IgD-negative memory B cell (primary cell): Measurements from ENCODE around the gene SEL1L3. TPM values are rescaled to one million over a fixed set of nuclear protein-coding genes. Genes with fewer than 3 reads are reported as not detected.

ENCODE experiments used
- H3K27ac Mint-ChIP-seq, 3 donors: one replicate each; pipeline ENCODE4 v1.8.0; 2020 to 2022; ENCODE audit warnings: mild to moderate bottlenecking in 3 of 3, mixed read lengths in 3 of 3, moderate library complexity in 1 of 3
- H3K27me3 Mint-ChIP-seq: one replicate; pipeline ENCODE4 v1.8.0; 2021; ENCODE audit warnings: mixed read lengths
- H3K36me3 Mint-ChIP-seq: one replicate; pipeline ENCODE4 v1.8.0; 2020; ENCODE audit warnings: mild to moderate bottlenecking, mixed read lengths
- H3K4me1 Mint-ChIP-seq, 3 donors: one replicate each; pipeline ENCODE4 v1.8.0; 2020 to 2022; ENCODE audit warnings: mixed read lengths in 3 of 3, mild to moderate bottlenecking in 1 of 3
- H3K4me3 Mint-ChIP-seq, 4 donors: one replicate each; pipeline ENCODE4 v1.8.0; 2020 to 2022; ENCODE audit warnings: mild to moderate bottlenecking in 4 of 4, mixed read lengths in 4 of 4, moderate library complexity in 3 of 4
- H3K9me3 Mint-ChIP-seq, 3 donors: one replicate each; pipeline ENCODE4 v1.8.0; 2020 to 2021; ENCODE audit warnings: mixed read lengths in 3 of 3, mild to moderate bottlenecking in 1 of 3
- polyA plus RNA-seq: library from polyadenylated mRNA; unstranded; fragments of 300-500 nt; fragmentation: Illumina TruSeq; gene quantifications from one replicate; pipeline ENCODE4 v1.2.3, GENCODE V29; 2021

The SEL1L3 gene
- polyA plus RNA-seq, 1 donor from 2014 or later: 174 TPM

DNA sequence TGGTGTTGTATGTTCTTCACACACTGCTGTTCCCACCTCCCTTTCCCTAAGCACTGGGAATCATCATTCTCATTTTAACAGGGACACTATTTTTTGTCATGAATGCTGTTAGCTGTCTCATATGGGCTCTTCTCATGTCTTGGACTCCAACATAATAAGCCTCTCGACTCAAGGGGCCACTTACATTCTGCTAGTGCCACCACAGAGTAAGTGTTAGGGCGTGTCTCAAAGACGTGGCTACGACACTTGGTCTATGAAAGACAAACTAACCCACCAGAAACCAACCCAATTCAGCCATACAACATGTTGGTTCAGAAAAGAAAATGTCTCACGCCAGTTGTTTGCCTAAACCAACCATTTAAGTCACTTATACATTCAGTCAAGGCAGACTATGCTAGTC is 32.2 kb downstream of the SEL1L3 start:
- H3K27me3 Mint-ChIP-seq: no peaks in the 10 kb centered on the region
- peaks cover 4% of the 10 kb centered on the region for H3K36me3 Mint-ChIP-seq
- no peaks in the 10 kb centered on the region for H3K9me3 Mint-ChIP-seq
- H3K27ac Mint-ChIP-seq: no peak overlapping the region
- H3K4me1 Mint-ChIP-seq: peaks cover 19 to 30% (median 28%) of the 10 kb centered on the region in 3 donors
- no peak overlapping the region for H3K4me3 Mint-ChIP-seq

DNA sequence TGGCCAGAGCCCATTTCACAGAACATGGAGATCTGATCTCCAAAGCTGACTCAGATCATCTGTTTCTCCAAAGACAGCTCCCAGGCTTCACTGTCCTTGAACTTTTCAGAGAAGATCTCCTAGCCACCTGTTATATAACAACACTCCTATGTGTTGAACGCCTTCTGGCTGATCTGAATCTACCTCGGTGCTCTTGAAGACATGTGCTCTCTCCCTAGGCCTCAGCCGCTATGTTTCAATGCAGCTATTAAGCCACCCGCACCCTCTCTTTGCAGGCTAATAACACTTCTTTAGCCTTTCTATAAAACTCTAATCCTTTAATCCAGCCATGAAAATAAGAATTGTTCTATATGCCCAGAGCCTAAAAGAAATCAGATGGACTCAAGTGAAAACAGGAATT is 34.9 kb downstream of the SEL1L3 start:
- Mint-ChIP-seq H3K4me1 (peaks cover 6 to 20% (median 12%) of the 10 kb centered on the region in 3 donors), H3K9me3 (no peaks in the 10 kb centered on the region), H3K27ac (peak overlapping the region in 2 of 3 donors; percentile 26 to 41), H3K27me3 (no peaks in the 10 kb centered on the region), H3K4me3 (no peak overlapping the region), H3K36me3 (peaks cover 4% of the 10 kb centered on the region)

DNA sequence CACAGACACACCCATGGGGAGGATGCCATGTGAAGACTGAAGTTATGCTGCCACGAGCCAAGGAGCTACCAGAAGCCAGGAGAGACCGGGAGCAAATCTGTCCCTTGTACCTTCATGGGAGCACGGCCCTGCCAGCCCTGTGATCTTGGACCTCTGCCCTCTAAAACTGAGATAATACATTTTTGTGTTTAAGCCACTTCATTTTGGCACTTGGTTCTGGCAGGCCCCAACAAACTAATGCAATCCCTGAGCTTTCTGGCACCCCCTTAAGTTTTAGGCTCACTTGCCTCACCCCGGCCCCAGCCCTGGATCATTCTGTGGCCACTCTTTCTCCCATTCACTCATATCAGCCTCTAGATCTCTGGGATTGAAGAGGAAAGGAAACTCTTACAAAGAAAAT is 35.4 kb downstream of the SEL1L3 start:
- no peaks in the 10 kb centered on the region for H3K9me3 Mint-ChIP-seq
- peaks cover 5% of the 10 kb centered on the region for H3K36me3 Mint-ChIP-seq
- H3K27me3 Mint-ChIP-seq: no peaks in the 10 kb centered on the region
- peaks cover 6 to 15% (median 12%) of the 10 kb centered on the region in 3 donors for H3K4me1 Mint-ChIP-seq
- no peak overlapping the region for H3K4me3 Mint-ChIP-seq
- H3K27ac Mint-ChIP-seq: no peak overlapping the region

DNA sequence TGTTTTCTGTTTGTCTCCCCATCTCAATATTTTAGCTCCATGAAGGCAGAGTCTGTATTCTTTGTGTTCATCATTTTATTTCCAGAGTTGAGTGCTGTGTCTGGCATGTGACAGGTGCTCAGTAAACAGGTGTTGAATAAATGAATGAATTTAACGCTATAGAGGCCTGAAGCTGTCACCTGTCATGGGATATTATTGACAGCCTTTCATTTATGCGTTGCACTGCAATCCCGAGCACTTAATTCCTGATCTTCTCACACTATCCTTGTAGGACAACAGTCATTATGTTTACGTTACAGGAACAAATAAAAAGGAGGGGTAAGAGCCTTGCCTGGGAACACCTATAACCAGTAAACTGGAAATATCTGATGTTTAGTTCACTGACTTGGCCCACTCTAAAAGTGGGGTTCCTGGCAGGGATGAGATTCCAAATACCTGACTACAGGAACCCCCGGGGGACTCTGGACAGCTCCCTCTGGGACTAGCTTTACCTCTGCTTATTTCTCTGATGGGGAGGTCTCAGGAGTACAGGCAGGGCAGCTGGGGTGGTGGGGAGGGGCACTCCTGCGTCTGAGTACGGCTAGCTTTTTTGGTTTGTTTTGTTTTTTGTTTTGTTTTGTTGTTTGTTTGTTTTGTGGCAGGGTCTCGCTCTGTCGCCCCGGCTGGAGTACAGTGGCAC is 36.6 kb downstream of the SEL1L3 start:
- peaks cover 1% of the 10 kb centered on the region for H3K36me3 Mint-ChIP-seq
- no peak overlapping the region for H3K27ac Mint-ChIP-seq
- H3K4me3 Mint-ChIP-seq: peak overlapping the region in 1 of 4 donors; percentile 29

DNA sequence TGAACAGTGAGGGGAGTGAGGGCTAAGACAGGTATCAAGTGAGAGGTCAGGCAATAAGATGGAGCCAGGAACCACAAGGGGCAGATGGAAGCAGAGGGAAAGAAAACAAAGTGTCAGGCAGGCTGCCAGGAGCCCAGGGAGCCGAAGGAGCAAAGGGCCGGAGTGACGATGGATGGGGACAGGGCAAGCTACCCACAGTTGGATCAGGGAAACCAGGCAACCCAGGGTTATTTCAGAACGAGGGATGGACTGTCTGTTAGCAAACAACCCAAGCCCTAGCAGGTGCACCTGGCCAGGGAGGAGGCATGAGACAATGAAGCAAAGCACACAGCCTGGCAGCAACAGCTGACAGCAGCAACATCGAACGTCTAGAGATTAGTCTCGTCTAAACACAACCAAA is 39.2 kb downstream of the SEL1L3 start:
- Mint-ChIP-seq H3K27ac (no peak overlapping the region), H3K4me3 (no peak overlapping the region), H3K36me3 (peaks cover 1% of the 10 kb centered on the region), H3K4me1 (peaks cover 0 to 5% (median 0%) of the 10 kb centered on the region in 3 donors), H3K9me3 (no peaks in the 10 kb centered on the region), H3K27me3 (no peaks in the 10 kb centered on the region)

More for the DNA sequence above, 36.6 kb downstream of the SEL1L3 start:
- Mint-ChIP-seq H3K9me3 (no peaks in the 10 kb centered on the region), H3K4me1 (peaks cover 5 to 13% (median 11%) of the 10 kb centered on the region in 3 donors), H3K27me3 (no peaks in the 10 kb centered on the region)

DNA sequence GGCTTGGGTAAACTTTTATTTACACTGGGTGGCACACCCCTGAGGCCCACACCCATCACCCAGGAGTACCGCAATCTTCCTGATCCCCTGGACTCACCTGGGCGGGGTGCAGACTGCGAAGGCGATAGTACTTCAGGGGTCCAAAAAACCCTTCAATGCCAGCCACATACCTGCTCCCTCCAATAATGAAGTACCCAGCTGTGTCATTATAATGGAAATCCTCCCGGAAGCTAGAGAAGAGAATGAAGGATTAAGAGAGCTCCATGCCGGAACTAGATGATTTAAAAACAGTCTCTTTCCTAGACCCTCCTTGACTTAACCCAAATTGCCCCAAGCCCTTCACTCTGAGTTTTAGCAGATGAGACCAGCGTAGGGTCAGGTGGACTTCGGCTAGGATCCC is 40.9 kb downstream of the SEL1L3 start:
- H3K4me1 Mint-ChIP-seq: peaks cover 0 to 5% (median 0%) of the 10 kb centered on the region in 3 donors
- H3K9me3 Mint-ChIP-seq: no peaks in the 10 kb centered on the region
- H3K36me3 Mint-ChIP-seq: peaks cover 1% of the 10 kb centered on the region
- H3K4me3 Mint-ChIP-seq: no peak overlapping the region
- H3K27me3 Mint-ChIP-seq: no peaks in the 10 kb centered on the region
- H3K27ac Mint-ChIP-seq: peak overlapping the region in 1 of 3 donors; percentile 32

DNA sequence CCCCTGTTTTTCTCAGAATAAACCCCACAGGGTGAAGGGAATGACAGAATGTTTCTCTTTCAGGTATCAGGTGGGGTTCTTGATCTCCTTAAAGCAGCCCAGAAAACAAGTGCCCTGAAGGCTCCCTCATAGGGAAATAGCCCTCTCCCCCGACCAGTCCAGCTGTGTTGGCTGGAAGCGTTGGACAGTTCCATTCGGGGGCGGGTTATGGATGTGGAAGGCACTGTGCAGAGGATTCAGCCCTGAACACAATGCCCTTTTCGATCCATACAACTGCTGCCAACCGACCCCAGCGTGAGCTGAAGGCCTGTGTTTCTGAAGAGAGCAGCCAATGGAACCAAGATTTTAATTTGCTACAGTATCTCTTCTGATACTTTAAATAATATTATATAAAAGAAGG is 41.5 kb downstream of the SEL1L3 start:
- Mint-ChIP-seq H3K9me3 (no peaks in the 10 kb centered on the region), H3K4me1 (peaks cover 0 to 5% (median 2%) of the 10 kb centered on the region in 3 donors), H3K36me3 (peaks cover 3% of the 10 kb centered on the region), H3K4me3 (no peak overlapping the region), H3K27me3 (no peaks in the 10 kb centered on the region), H3K27ac (no peak overlapping the region)

DNA sequence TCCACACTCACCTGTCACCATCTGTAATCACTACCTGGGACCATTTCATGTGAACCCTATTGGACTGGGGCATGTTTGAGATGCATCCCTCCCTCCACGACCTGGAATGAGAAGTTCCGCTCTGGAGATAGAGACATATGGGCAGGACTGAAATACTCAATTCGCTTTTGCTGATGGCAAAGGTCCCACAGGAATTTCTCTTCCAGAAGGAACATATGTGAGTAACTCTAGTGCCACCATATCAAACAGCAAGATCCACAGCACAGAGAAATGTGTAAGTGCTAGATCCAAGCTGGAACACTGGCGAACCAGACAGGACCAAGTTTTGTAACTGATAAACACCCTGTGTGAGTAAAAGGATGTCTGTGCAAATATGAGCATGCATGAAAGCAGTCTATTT is 43.9 kb downstream of the SEL1L3 start:
- Mint-ChIP-seq H3K27ac (peak overlapping the region in 1 of 3 donors; percentile 59), H3K27me3 (no peaks in the 10 kb centered on the region), H3K4me1 (peaks cover 0 to 2% (median 2%) of the 10 kb centered on the region in 3 donors), H3K9me3 (no peaks in the 10 kb centered on the region), H3K36me3 (peaks cover 3% of the 10 kb centered on the region), H3K4me3 (no peak overlapping the region)

DNA sequence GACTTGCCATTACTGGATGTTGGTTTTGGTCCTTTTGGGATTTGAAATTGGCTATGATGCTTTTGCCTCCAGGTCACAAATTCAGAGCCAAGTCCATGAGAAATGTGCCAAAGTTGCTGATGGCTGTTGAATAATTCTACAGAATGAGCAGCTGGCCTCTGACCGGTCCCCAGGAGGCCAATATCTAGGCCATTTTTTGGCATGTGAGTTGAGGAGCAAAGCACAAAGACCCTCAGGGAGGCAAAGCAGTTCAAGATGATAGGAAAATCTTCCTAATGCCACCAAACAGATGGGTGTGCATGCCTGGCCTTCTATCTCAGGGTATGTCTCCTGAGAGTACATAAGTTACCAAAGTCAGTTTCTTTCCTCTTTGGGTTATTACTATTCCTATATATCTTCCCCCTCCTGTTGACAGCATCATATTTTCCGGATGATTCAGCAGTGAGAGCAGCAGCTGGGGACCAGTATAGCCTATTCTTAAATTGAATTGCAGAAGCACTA is 44.4 kb downstream of the SEL1L3 start:
- H3K9me3 Mint-ChIP-seq: no peaks in the 10 kb centered on the region
- no peaks in the 10 kb centered on the region for H3K27me3 Mint-ChIP-seq
- peaks cover 0 to 2% (median 2%) of the 10 kb centered on the region in 3 donors for H3K4me1 Mint-ChIP-seq
- H3K27ac Mint-ChIP-seq: peak overlapping the region in 1 of 3 donors; percentile 77
- peaks cover 3% of the 10 kb centered on the region for H3K36me3 Mint-ChIP-seq
- no peak overlapping the region for H3K4me3 Mint-ChIP-seq

DNA sequence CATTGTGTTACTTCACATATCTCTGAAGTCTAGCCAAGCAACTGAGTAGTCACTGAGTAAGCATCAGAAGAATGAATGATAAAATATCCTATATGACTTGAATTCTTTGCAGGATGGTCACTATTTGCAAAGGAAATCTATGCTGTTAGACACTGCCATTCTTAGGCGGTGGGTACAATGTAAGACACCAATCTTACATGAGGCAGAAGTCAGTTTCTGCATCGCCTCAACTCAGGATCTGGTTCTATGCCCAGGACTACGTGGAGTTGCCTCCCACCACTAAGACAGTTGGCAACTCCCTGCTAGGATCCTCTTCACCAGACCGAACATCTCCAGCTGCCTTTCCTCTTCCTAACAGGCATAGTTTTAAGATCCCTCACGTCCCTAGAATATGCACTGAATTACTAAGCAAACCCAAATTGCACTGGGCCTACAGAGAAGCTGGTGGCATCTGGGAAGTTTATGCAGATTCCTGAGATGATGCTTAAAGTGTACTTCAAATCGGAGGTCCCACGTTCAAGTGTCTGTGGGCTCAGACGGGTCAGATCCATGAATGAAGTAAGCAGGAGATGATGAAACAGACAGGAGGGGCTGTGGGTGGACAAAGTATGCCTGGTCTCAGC is 45.6 kb downstream of the SEL1L3 start:
- Mint-ChIP-seq H3K4me3 (no peak overlapping the region), H3K27ac (peak overlapping the region in 1 of 3 donors; percentile 9), H3K27me3 (no peaks in the 10 kb centered on the region), H3K9me3 (no peaks in the 10 kb centered on the region), H3K4me1 (peaks cover 0 to 5% (median 2%) of the 10 kb centered on the region in 3 donors), H3K36me3 (peaks cover 3% of the 10 kb centered on the region)

DNA sequence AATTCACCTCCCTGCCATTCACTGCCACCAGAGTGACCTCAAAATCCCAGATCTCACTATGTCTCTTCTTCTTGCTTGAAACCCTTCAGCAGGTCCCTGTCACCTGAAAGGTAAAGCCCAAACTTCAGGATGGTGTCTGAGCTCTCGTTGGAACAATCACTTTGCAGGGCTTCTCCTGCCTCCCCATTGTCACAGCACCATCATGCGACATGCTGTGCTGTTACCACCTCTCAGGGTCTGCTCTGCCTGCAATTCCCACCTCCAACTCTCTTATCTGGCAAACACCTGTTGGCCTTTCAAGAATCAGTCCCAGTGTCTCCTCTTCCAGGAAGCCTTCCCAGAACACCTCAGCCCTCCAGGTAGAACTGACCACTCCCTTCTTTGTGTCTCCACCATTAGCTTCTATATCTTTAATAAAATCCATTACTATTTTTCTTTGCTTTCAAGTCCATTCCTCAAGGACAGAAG is 46.2 kb downstream of the SEL1L3 start:
- peak overlapping the region in 1 of 4 donors; percentile 14 for H3K4me3 Mint-ChIP-seq
- no peaks in the 10 kb centered on the region for H3K9me3 Mint-ChIP-seq
- H3K27me3 Mint-ChIP-seq: no peaks in the 10 kb centered on the region
- H3K27ac Mint-ChIP-seq: peak overlapping the region in 1 of 3 donors; percentile 9
- H3K36me3 Mint-ChIP-seq: peaks cover 7% of the 10 kb centered on the region
- H3K4me1 Mint-ChIP-seq: peaks cover 0 to 8% (median 2%) of the 10 kb centered on the region in 3 donors

DNA sequence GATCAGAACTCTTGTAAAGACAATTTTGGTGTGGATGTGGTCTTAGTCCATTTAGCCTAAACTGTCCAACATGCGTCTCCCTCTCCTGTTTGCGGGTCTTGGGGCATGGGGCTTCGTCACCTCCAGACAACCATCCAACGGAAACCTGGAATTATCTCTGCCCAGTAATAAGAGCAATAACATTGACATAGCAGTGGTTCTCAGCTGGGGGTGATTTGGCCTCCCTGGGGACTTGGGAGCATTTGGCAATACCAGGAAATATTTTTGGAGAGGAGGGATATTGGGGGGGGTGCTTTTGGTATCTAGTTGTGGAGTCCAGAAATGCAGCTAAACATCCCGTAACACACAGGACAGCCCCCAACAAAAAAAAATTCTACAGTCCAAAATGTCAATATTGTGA is 47.2 kb downstream of the SEL1L3 start:
- peaks cover 0 to 8% (median 2%) of the 10 kb centered on the region in 3 donors for H3K4me1 Mint-ChIP-seq
- no peak overlapping the region for H3K27ac Mint-ChIP-seq
- H3K4me3 Mint-ChIP-seq: no peak overlapping the region
- no peaks in the 10 kb centered on the region for H3K27me3 Mint-ChIP-seq
- H3K36me3 Mint-ChIP-seq: peaks cover 7% of the 10 kb centered on the region
- H3K9me3 Mint-ChIP-seq: no peaks in the 10 kb centered on the region

DNA sequence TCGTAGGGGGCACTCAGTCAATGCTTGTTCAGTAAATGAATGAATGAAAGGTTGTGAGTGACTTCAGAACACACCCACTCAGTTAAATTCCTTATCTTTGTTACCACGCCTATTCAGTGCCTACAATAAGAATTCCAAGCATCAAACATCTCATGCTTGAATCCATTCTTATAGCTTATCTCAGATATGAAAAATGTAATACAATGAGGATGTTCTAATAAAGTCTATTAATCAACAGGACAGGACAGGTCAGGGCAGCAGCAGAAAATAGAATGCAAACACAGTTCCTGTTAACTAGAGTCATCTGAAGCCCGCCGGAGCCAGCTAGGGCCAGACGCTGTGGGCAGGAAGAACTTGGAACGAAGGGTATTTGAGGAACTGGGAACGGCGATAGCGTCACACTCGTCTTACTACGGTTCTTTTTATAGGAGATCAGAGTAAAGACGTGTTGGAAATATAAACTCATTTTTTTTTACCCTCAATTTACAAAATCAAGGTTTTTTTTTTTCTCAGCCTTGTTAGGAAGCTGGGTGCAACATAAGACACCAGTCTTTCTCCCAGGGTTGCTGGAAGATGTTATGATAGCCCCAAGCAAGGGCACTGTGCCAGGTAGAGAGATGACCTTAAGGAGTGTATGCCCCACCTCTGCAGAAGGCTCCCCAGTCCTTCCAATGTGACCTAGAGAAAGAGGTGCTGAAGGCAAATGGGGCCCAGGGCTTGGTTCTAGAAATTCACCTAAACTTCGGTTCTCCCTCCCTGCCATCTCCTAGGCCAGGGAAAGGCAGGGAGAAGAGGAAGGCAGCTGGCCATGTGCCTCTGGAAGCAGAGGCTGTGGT is 48.3 kb downstream of the SEL1L3 start:
- H3K36me3 Mint-ChIP-seq: peaks cover 7% of the 10 kb centered on the region
- H3K9me3 Mint-ChIP-seq: no peaks in the 10 kb centered on the region
- no peak overlapping the region for H3K4me3 Mint-ChIP-seq
- no peaks in the 10 kb centered on the region for H3K27me3 Mint-ChIP-seq
- H3K4me1 Mint-ChIP-seq: peaks cover 0 to 8% (median 2%) of the 10 kb centered on the region in 3 donors
- no peak overlapping the region for H3K27ac Mint-ChIP-seq

DNA sequence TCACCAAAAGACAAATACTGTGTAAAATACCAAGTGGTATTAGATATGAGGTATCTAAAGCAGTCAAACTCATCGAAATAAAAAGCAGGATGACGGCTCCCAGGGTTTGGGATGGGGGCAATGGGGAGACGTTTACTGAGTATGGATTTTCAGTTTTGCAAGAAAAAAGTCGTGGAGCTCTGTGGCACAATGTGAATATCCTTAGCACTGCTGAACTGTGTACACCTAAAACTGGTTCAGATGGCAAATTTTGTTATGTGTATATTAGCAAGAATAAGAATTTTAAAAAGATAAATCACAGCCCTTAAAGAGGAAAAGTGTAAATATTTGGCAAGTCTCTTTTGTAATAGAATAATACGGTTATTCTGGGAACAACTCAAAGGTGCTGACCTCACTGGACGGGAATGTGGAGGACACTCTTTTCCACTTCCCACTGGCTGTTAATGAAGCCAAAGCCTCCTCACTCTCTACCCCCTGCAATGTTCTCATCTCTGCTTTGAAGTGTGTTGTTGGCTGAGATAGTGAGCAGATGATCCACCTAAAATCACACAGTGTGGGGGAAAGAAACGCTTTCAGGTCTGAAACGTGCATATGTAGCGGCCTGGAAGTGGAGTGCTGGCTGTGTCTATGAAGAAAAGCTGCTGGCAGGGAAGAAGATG is 49.2 kb downstream of the SEL1L3 start:
- Mint-ChIP-seq H3K27ac (peak overlapping the region in 1 of 3 donors; percentile 57), H3K4me1 (peaks cover 0 to 8% (median 2%) of the 10 kb centered on the region in 3 donors), H3K36me3 (peaks cover 7% of the 10 kb centered on the region), H3K27me3 (no peaks in the 10 kb centered on the region), H3K9me3 (no peaks in the 10 kb centered on the region), H3K4me3 (no peak overlapping the region)
